C1 segment of cervical spinal cord (tissue), 14 donors: Measurements from ENCODE around the gene OARD1.
"Not testable (repeated sequence)": the region's sequence is repeated elsewhere in the genome, so short reads cannot be mapped to it uniquely, and the experiment has no call there.

ENCODE experiments used
- DNase-seq, 14 donors: peaks; one replicate each; lab custom pipeline; 2025; lab: John Stamatoyannopoulos, UW

The OARD1 gene

GRCh38 chr6:41027241-41027640 lies 44.9 kb downstream of the OARD1 start:
- no peak for DNase-seq

DNA sequence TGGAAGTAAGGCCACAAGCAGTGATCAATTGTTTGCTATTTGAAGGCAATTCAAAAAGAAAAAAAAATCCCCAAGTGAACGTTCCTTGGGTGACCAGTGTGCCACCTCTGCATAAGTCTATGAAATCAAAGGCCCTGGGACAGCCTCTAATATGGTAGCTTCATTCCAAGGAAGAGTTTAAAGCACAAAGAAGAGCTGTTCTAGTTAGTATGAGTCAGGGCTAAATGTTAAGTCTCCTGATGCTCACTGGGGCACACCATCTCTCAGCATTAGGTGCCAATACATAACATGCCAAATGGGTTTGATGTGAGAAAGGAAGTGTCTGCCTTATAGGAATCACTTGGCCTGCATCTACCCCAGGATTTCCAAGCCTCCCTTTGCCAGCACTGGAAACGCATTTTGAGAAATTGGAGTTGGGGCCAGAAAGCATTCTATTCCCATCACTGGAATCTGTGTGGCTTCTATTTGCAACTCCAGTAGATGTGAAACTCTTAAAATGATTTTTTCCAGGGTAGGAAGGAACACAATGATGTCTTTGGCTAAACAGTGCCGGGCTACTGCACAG lies 46.1 kb downstream of the OARD1 start:
- DNase-seq = no peak

DNA sequence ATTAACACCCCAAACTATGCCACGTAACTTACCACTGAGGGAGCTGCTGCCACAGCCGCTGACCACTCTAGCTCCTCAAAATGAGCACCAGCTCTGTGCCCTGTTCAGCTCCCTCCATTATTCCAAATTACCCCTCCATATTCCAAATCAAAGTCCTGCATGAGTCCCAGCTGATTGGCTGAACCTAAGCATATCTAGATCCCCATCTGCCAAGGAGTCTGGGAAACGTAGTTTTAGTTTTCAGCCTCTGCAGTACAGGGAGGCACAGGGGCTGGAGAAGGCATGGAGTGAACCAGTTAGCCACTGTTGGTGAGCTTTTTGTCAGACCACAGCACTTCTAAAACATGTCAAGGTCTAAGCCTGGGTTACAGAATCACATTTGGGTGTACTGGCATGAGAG lies 49.0 kb downstream of the OARD1 start:
- no peak for DNase-seq

DNA sequence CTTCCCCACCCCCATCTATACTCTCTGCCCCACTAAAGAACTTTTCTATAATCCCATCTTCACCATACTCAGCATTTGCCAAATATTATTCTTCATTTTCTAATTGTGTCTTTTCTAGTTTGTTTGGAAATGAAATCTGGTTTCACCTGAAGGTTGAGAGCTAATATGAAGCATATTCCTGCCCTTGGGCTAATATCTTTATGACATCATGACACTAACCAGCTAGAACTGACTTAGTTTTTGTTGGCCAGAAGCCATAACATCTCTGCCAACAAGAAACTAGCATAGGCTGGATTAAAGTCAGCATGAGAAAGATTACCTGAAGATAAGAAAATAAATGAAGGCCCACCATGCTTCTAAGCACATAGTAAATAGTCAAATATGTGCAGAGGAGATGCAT lies 49.9 kb downstream of the OARD1 start:
- DNase-seq = no peak

GRCh38 chr6:41021832-41022231 lies 50.3 kb downstream of the OARD1 start:
- DNase-seq = no peak

- DNase-seq = no peak
These were observed 54.5 kb downstream of the OARD1 start for GRCh38 chr6:41017663-41018062.

DNA sequence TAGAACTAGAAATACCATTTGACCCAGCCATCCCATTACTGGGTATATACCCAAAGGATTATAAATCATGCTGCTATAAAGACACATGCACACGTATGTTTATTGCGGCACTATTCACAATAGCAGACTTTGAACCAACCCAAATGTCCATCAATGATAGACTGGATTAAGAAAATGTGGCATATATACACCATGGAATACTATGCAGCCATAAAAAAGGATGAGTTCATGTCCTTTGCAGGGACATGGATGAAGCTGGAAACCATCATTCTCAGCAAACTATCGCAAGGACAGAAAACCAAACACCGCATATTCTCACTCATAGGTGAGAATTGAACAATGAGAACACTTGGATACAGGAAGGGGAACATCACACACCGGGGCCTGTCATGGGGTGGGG lies 56.3 kb downstream of the OARD1 start:
- not testable (repeated sequence) for DNase-seq

GRCh38 chr6:41014780-41015179 lies 57.4 kb downstream of the OARD1 start:
- no peak for DNase-seq
